ENCODE results near the gene CXCR3. TPM values are rescaled to one million over a fixed set of nuclear protein-coding genes. Genes with fewer than 3 reads are reported as not detected.

The CXCR3 gene
- total and polyA plus RNA-seq, 2 of the 13 experiments (the other 11 are each of a cell fraction or from before 2014, with no cell fraction given): 0.18 TPM; not detected in 1

GRCh38 chrX:71616672-71617529 lies 1.4 kb downstream of the CXCR3 start (continued):
- TF ChIP-seq ZMAT5 (CRISPR knock-in tag; IDR thresholded peaks at IDR 0.05; ENCODE audit: borderline replicate concordance, low read depth) (no peak), FOXC1 (CRISPR knock-in tag; IDR thresholded peaks at IDR 0.05; ENCODE audit: borderline replicate concordance) (0 out of 2 replicates have a peak, but pooled peaks have one; percentile 40), RFX5 (IDR thresholded peaks at IDR 0.05; ENCODE audit: low read depth, low read length) (no peak), MAZ (IDR thresholded peaks at IDR 0.05; ENCODE audit: borderline replicate concordance, low read depth, low read length) (no peak), MAZ (CRISPR knock-in tag; IDR thresholded peaks at IDR 0.05; ENCODE audit: low read depth) (no peak), ZMYM2 (CRISPR knock-in tag; IDR thresholded peaks at IDR 0.05) (no peak), NONO (IDR thresholded peaks at IDR 0.05) (no peak), NONO (CRISPR knock-in tag; conservative IDR thresholded peaks at IDR 0.05) (0 out of 2 replicates have a peak, but pooled peaks have one; percentile 20), MAF1 (CRISPR knock-in tag; IDR thresholded peaks at IDR 0.05; ENCODE audit: borderline replicate concordance) (no peak), ZXDC (CRISPR knock-in tag; IDR thresholded peaks at IDR 0.05) (no peak), HMG20A (CRISPR knock-in tag; IDR thresholded peaks at IDR 0.05; ENCODE audit: borderline replicate concordance) (no peak), RARG (CRISPR knock-in tag; IDR thresholded peaks at IDR 0.05; ENCODE audit: low read depth) (no peak), ZNF292 (CRISPR knock-in tag; IDR thresholded peaks at IDR 0.05; ENCODE audit: borderline replicate concordance, low read depth) (peak; percentile 74), ISX (CRISPR knock-in tag; conservative IDR thresholded peaks at IDR 0.05) (no peak), U2AF1 (optimal IDR thresholded peaks at IDR 0.05; ENCODE audit: low read depth, low read length) (no peak), BCL3 (CRISPR knock-in tag; IDR thresholded peaks at IDR 0.05) (no peak), ZNF546 (CRISPR knock-in tag; conservative IDR thresholded peaks at IDR 0.05) (no peak), SNAPC4 (CRISPR knock-in tag; IDR thresholded peaks at IDR 0.05) (no peak)

All from HepG2 (cell line).